ENCODE results near the gene SCART1. TPM values are rescaled to one million over a fixed set of nuclear protein-coding genes. Genes with fewer than 3 reads are reported as not detected.
"Not testable (repeated sequence)": the region's sequence is repeated elsewhere in the genome, so short reads cannot be mapped to it uniquely, and the experiment has no call there.

Gene SCART1
- 0.14 and 1.3 TPM in 2 replicates for total RNA-seq

DNA sequence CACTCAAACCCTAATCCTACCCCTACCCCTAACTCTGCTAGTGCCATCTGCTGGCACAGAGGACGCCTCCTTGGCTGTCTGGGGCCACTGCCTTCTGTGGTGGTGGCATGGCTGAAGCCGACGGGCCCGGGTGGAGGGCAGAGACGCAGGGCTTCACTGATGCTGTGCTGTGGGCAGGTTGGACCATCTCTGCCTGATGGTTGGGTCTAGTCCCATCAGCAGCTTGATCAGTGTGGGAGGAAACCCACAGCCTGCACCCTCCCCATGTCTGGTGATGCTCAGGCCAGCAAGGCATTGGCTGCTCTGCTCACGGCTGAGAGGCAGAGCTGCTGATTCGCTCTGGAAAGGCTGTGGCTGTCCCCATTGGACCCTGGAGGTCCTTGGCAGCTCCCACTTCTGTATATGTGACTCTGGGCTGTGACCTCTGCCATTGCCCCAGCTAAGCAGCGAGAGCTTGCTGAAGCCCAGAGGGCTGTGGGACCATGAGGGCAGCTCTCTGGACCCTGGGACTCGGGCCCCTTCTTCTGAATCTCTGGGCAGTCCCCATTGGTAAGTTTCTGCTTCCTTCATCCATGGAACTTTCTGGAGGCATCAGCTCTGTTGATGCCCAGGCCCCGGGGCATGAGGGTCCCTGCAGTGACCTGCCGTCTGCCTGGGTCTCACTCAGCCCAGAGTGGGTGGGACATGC, at the start of gene SCART1:
SCART1 (plus strand) TSS at position 430 of the 688 bp plus-strand sequence; CDS start at position 483, 53 bp downstream.
- H3K4me3 ChIP-seq (ENCODE audit: low read depth, low read length): no peak within 1 kb of the TSS
- no peak for DNase-seq (ENCODE audit: low read depth)
- TF ChIP-seq, protein P1, sequence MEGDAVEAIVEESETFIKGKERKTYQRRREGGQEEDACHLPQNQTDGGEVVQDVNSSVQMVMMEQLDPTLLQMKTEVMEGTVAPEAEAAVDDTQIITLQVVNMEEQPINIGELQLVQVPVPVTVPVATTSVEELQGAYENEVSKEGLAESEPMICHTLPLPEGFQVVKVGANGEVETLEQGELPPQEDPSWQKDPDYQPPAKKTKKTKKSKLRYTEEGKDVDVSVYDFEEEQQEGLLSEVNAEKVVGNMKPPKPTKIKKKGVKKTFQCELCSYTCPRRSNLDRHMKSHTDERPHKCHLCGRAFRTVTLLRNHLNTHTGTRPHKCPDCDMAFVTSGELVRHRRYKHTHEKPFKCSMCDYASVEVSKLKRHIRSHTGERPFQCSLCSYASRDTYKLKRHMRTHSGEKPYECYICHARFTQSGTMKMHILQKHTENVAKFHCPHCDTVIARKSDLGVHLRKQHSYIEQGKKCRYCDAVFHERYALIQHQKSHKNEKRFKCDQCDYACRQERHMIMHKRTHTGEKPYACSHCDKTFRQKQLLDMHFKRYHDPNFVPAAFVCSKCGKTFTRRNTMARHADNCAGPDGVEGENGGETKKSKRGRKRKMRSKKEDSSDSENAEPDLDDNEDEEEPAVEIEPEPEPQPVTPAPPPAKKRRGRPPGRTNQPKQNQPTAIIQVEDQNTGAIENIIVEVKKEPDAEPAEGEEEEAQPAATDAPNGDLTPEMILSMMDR (conservative IDR thresholded peaks at IDR 0.05; ENCODE audit: low read depth, low read length): no peak

DNA sequence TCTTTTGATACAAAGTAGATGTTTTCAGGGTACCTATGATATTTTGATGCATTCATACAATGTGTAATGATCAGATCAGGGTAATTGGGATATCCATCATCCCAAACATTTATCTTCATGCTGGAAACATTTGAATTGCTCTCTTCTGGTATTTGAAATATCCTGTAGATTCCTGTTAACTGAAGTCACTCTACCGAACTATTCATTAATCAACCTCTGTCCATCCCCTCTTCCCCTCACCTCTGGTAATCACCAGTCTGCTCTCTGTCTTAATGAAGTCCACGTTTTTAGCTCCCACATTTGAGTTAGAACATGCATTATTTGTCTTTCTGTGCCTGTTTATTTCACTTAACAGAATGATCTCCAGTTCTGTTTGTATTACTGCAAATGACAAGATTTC, 48.5 kb upstream of the SCART1 start:
- no peak for DNase-seq (ENCODE audit: low read depth)
- TF ChIP-seq, protein P1 (conservative IDR thresholded peaks at IDR 0.05; ENCODE audit: low read depth, low read length): no peak
- H3K4me3 ChIP-seq (ENCODE audit: low read depth, low read length): no peak overlapping the region

DNA sequence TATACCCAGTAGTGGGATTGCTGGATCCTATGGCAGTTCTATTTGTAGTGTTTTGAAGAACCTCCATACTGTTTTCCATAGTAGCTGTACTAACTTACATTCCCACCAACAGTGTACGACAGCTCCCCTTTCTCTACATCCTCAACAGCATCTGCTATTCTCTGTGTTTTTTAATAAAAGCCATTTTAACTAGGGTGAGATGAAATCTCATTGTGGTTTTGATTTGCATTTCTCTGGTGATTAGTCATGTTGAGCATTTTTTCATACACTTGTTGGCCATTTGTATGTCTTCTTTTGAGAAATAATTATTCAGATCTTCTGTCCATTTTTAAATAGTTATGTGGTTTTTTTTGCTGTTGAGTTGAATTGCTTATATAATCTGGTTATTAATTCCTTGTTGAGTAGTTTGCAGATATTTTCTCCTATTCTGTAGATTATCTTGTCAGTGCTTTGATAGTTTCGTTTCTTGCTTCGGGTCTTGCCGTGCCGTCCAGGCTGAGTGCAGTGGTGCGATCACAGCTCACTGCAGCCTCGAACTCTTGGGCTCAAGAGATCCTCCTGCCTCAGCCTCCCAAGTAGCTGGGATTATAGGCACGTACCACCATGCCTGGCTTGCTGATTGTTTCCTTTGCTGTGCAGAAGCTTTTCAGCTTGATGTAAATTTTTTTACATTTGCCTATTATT, 47.8 kb upstream of the SCART1 start:
- DNase-seq (ENCODE audit: low read depth): no peak
- TF ChIP-seq, protein P1 (conservative IDR thresholded peaks at IDR 0.05; ENCODE audit: low read depth, low read length): no peak
- H3K4me3 ChIP-seq (ENCODE audit: low read depth, low read length): no peak overlapping the region

DNA sequence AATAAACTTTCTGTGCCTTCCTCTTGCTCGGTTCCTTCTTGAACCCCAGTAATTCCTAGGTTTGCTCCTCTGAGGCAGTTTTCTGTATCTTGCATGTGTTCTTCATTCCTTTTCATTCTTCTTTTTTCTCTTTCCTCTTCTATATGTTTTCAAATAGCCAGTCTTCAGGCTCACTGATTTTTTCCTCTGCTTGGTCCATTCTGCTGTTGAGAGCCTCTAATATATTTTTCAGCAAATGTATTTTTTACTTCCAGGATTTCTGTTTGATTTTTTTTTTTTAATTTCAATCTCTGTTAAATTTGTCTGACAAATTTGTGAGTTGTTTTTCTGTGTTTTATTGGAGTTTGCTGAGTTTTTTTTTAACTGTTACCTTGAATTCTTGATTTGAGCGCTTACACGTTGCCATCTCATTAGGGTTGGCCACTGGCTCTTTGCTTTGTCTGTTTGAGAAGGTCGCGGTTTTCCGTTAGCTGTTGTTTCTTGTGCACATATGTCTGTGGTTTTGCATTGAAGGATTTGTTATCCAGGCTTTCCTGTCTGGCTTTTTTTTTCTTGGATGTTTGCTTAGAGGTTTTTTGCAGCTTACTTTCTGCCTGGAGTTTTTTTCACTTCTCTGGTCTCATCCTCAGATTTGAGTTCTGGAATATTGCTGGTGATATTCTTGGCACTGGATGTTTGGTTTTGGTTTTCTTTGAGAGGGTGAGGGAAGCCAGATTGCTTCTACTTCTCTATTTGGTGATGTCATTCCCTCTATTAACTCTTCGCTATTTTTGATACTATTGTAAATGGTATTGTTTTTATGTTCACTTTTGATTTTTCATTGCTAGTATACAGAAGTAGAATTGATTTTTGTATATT, 42.0 kb upstream of the SCART1 start:
- H3K4me3 ChIP-seq (ENCODE audit: low read depth, low read length): no peak overlapping the region
- no peak for DNase-seq (ENCODE audit: low read depth)
- TF ChIP-seq, protein P1 (conservative IDR thresholded peaks at IDR 0.05; ENCODE audit: low read depth, low read length): no peak

DNA sequence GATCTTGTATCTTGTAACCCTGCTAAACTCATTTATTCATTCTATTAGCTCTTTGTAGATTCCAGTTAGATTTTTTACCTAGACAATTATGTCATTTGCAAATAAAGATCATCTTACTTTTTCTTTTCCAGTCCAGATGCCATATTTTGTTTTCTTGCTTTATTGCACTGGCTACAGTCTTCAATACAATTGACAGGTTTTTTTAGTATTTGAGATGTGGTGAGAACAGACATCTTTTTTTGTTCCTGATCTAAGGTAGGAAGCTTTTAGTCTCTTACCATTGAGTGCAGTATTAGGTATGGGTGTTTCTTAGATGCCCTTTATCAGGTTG, 41.4 kb upstream of the SCART1 start:
- TF ChIP-seq, protein P1 (conservative IDR thresholded peaks at IDR 0.05; ENCODE audit: low read depth, low read length): no peak
- H3K4me3 ChIP-seq (ENCODE audit: low read depth, low read length): no peak overlapping the region
- no peak for DNase-seq (ENCODE audit: low read depth)

DNA sequence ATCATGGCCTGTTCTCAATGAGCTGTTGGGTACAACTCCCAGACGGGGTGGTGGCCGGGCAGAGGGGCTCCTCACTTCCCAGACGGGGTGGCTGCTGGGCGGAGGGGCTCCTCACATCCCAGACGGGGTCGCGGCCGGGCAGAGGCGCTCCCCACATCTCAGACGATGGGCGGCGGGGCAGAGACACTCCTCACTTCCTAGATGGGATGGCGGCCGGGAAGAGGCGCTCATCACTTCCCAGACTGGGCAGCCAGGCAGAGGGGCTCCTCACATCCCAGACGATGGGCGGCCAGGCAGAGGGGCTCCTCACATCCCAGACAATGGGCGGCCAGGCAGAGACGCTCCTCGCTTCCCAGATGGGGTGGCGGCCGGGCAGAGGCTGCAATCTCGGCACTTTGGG, 39.3 kb upstream of the SCART1 start:
- not testable (repeated sequence) for DNase-seq (ENCODE audit: low read depth); H3K4me3 ChIP-seq (ENCODE audit: low read depth, low read length)

DNA sequence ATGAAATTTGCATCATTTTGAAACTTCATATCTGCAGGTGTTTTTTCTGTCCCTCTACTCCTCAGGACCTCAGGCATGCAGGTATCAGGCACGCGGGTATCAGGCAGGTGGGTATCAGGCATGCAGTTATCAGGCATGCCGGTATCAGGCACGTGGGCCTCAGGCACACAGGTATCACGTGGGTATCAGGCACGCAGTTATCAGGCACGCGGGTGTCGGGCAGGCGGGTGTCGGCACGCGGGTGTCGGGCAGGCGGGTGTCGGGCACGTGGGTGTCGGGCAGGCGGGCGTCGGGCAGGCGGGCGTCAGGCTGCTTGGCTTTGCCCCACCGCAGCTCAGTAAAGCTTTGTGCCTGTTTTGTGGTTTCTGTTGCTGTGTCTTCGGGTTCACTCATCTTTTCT, 38.0 kb upstream of the SCART1 start:
- TF ChIP-seq, protein P1 (conservative IDR thresholded peaks at IDR 0.05; ENCODE audit: low read depth, low read length): no peak

More for the DNA sequence above, 38.0 kb upstream of the SCART1 start:
- H3K4me3 ChIP-seq (ENCODE audit: low read depth, low read length): no peak overlapping the region
- no peak for DNase-seq (ENCODE audit: low read depth)
